Esophagus mucosa (tissue), 1 donor: ENCODE data around the gene KCNV2. TPM values are rescaled to one million over a fixed set of nuclear protein-coding genes. Genes with fewer than 3 reads are reported as not detected.
"Not testable (repeated sequence)": the region's sequence is repeated elsewhere in the genome, so short reads cannot be mapped to it uniquely, and the experiment has no call there.

Experiments used
- ATAC-seq: fragments of 200-7000 bp; cut with Tn5 transposase; one replicate; pipeline ENCODE4 v1.9.1; 2020
- total RNA-seq: library from RNA; stranded (reverse); gene quantifications from one replicate; pipeline ENCODE4 v1.2.4, GENCODE V29; 2023
- donor health status: DM: yes; HTN: yes; CAD: no.

Gene KCNV2
- not detected for total RNA-seq

- ATAC-seq: peak; percentile 11
These were observed at the start of gene KCNV2 for GRCh38 chr9:2717385-2717784. Gene KCNV2, plus strand, starts transcription at chr9:2717510. Its CDS starts 230 bp downstream, at chr9:2717740.

GRCh38 chr9:2673161-2673560 lies 44.1 kb upstream of the KCNV2 start:
- no peak for ATAC-seq

GRCh38 chr9:2674141-2674824 lies 43.0 kb upstream of the KCNV2 start:
- ATAC-seq: no peak

GRCh38 chr9:2675834-2676233 lies 41.5 kb upstream of the KCNV2 start:
- ATAC-seq: no peak

GRCh38 chr9:2676466-2676865 lies 40.8 kb upstream of the KCNV2 start:
- no peak for ATAC-seq

GRCh38 chr9:2677915-2678889 lies 39.1 kb upstream of the KCNV2 start:
- ATAC-seq: peak; percentile 90

GRCh38 chr9:2679011-2679410 lies 38.3 kb upstream of the KCNV2 start:
- peak; percentile 94 for ATAC-seq

GRCh38 chr9:2681981-2682380 lies 35.3 kb upstream of the KCNV2 start:
- ATAC-seq: peak; percentile 69

GRCh38 chr9:2686911-2687310 lies 30.4 kb upstream of the KCNV2 start:
- peak; percentile 36 for ATAC-seq

- no peak for ATAC-seq
These were observed 28.7 kb upstream of the KCNV2 start for GRCh38 chr9:2688636-2689035.

- peak; percentile 34 for ATAC-seq
These were observed 26.1 kb upstream of the KCNV2 start for GRCh38 chr9:2691212-2691611.

- no peak for ATAC-seq
These were observed 25.7 kb upstream of the KCNV2 start for GRCh38 chr9:2691626-2692025.

GRCh38 chr9:2693056-2693455 lies 24.3 kb upstream of the KCNV2 start:
- ATAC-seq: no peak

GRCh38 chr9:2697492-2697891 lies 19.8 kb upstream of the KCNV2 start:
- ATAC-seq: no peak

- ATAC-seq: no peak
These were observed 16.9 kb upstream of the KCNV2 start for GRCh38 chr9:2700398-2700797.

GRCh38 chr9:2700909-2701550 lies 16.3 kb upstream of the KCNV2 start:
- ATAC-seq: no peak

GRCh38 chr9:2704504-2704903 lies 12.8 kb upstream of the KCNV2 start:
- no peak for ATAC-seq

GRCh38 chr9:2707256-2707655 lies 10.1 kb upstream of the KCNV2 start:
- not testable (repeated sequence) for ATAC-seq

GRCh38 chr9:2709645-2710101 lies 7.6 kb upstream of the KCNV2 start:
- no peak for ATAC-seq

GRCh38 chr9:2711716-2712115 lies 5.6 kb upstream of the KCNV2 start:
- ATAC-seq: no peak

- ATAC-seq: no peak
These were observed 839 bp downstream of the KCNV2 start for GRCh38 chr9:2718001-2718697.

GRCh38 chr9:2718698-2719033 lies 1.4 kb downstream of the KCNV2 start:
- ATAC-seq: no peak
